Measurements from ENCODE around the gene OASL. TPM values are rescaled to one million over a fixed set of nuclear protein-coding genes. Genes with fewer than 3 reads are reported as not detected.
"Not testable (repeated sequence)": the region's sequence is repeated elsewhere in the genome, so short reads cannot be mapped to it uniquely, and the experiment has no call there.

Gene OASL, protein sequence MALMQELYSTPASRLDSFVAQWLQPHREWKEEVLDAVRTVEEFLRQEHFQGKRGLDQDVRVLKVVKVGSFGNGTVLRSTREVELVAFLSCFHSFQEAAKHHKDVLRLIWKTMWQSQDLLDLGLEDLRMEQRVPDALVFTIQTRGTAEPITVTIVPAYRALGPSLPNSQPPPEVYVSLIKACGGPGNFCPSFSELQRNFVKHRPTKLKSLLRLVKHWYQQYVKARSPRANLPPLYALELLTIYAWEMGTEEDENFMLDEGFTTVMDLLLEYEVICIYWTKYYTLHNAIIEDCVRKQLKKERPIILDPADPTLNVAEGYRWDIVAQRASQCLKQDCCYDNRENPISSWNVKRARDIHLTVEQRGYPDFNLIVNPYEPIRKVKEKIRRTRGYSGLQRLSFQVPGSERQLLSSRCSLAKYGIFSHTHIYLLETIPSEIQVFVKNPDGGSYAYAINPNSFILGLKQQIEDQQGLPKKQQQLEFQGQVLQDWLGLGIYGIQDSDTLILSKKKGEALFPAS
- total RNA-seq, result 1.1 TPM

DNA sequence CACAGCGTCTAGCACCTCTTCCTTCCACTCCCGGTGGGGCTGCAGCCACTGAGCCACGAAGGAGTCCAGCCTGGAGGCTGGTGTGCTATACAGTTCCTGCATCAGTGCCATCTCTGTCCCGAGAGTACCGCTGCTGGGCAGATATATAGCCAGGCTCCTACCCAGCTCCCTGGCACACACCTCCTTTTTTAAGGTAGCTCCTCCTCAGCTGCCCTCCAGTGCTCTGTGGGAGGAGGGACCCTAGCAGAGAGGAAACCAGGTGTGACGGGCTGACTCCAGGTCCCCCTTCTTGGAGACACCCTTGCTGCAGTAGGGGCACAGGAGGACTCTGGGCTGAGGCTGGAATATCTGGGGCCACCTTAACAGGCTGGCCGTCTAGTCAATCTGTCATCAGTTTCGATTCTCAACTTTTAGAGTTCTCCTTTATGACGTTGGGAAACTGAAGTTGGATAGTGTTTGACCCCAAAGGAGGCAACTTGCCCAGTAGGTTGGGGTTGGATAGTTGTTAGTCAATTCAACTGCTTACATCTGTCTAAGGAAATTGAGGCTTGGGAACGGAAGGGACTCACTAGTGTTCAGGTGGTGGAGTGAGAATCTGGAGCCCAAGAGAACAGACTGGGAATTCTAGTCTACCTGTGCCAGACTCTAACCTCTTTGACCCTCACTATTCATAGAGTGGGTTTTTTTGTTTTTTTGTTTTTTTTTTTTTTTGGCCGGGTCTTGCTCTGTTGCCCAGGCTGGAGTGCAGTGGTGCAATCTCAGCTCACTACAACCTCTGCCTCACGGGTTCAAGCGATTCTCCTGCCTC, at the start of gene OASL:
TSS of gene OASL (minus strand) at position 386 of the 808 bp plus-strand sequence. CDS start at position 111, 275 bp downstream.
- DNase-seq (ENCODE audit: low spot score), result no peak

DNA sequence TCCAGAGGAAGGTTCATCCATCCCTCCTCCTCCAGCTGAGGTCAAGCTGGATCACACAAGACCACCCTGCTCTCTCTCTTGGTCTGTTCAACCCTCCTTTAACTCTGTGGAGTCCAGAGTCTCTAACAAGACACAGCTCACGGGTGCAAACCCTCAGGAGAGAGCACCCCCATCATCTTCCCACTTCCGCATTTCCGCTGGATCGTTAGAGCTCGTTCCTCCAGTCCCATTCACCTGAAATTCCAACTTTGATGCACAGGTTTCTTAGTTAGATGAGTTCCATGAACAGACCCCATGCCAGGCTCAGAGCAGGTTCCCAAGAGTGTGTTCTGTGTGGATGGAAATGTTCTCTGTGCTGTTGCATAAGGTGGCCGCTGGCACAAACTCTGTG, 49.1 kb upstream of the OASL start:
- DNase-seq (ENCODE audit: low spot score), result no peak

DNA sequence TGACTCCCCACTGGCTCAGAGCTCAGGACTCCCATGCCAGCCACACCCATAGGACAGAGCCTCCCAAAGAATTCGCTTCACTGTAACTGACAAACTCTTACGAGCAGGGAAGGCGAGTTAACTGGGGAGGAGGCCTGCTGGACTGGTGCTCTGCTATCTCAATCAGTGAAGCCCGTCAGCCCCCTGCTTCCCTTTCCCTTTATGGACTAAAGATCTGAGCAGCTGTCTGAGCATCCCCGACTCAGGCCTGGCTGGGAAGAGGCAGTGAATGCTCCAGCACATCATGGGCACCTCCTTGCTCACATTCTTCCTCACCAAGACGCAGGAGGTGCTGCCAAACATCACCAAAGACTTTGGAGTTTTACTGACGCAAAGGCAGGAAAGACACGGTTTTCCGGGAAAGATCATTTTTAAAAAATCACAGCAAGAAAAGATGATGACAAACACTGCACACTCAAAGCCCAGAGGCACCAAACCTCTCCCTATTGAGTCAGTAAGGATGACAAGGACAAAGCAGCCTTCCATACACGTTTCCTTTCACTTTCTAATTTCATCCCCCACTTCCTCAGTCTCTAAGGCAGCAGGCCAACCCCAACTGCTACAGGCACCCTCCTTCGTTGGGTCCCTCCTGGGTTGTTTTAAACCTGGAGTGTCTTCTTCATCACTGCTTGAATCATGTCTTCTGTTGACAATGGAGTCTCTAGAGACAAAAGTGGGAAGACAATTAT, 48.6 kb upstream of the OASL start:
- DNase-seq (ENCODE audit: low spot score), result no peak

DNA sequence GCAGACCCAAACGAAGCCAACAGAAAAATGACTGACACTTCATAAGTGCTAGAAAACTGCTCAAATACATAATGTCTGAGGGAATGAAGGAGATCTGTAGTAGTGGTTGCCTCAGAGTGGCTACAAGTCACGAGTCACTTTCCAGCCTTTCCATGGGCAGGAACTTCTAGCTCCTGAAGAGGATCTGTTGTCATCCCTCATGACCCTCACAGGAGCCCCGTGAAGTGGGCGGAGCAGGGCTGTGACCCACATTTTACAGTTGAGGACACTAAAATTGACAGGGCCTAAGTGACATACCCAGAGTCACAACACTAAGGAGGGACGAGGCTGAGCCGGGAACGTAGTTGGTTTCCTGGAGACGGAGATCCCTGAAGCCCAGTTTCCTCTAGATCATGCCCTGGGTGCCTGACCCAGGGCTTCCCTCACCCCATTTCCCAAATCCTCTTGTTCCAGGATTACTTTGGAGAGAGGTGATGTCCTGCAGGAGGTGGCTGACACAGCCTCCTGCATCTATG, 47.8 kb upstream of the OASL start:
- DNase-seq (ENCODE audit: low spot score), result no peak

DNA sequence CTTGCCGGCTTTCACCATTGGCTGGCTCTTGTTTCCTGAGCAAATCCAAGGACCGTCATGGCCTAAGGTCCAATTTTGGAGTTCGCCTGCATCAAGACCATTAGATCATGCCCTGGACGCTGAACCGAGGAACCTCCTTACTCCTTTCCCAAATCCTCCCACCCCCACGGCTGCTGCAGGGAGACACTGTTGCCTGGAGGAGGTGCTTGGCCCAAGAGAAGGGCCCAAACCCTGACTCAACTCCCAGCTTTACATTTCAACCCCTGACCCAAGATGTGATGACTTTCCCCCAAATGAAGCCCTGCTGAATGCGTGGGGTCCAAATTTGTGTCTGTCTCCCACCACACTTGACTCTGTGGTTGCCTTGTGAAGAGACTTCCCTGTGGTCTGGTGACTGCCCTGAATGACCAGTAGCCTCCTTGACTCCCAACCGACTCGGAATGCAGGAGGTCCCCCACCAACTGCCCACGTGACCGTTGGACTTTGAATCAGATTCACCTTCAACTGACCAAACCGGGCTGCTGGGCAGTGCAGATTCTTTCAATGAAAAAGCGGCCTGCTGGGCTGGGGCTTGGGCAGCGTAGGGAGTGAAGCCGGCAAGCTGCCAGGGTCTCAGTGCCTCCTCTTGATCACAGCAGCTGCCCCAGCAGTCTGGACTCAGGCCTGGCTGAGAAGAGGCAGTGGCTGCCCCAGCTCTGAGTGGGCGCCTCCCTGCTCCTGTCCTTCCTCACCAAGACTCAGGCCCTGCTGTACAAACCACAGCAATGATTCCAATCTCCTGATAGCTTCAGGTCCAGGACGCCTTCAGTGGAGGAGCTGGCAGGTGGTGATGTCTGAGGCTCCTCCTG, 46.7 kb upstream of the OASL start:
- no peak for DNase-seq (ENCODE audit: low spot score)

DNA sequence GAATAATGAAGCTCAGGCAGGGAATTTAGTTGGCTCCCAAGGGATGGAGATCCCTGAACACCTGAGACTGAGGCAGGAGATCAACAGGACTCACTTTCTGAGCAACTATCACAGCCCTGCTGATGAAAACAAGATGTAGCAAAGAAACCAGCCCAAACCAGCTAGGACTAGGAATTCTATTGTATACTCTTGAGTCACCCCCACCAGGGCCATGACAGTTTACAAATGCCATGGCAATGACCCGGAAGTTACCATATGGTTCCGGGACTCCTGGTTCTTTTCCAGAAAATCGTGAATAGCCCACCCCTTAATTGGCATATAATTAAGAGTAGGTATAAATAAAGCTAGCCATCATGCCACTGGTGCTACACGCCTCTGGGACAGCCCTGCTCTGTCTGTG, 46.0 kb upstream of the OASL start:
- no peak for DNase-seq (ENCODE audit: low spot score)

DNA sequence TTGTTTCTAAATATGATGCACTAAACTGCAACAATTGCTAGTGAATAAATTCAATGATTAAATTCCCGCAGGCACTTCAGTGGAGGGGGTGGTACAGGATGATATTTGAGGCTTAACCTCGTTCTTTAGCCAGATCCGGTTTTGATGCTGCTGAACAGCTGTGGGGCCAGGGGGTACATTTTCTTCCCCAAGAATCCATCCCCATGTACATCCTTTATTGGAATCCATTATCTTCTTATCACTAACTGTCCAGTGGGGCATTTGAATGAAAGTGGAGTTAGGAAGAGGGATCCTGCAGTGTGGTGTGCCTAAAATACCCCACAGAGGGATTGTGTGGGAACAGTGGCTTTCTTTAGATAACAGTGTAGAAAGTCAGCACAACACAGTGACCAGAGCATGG, 45.2 kb upstream of the OASL start:
- DNase-seq (ENCODE audit: low spot score), result no peak

DNA sequence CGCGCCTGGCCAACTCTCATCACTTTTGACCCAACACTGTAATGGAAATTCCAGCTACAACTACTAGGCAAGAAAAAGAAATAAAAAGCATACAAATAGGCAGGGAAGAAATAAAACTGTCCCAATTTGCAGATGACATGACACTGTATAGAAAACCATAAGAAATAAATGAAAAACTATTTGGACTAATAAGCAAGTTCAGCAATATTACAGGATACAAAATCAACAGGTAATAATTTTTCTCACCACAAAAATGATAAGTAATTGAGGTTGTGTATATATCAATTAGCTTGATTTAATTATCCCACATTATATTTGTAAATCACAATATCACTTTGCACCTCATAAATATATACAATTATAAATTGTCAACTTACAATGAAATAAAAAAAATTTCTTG, 41.9 kb upstream of the OASL start:
- DNase-seq (ENCODE audit: low spot score), result no peak

DNA sequence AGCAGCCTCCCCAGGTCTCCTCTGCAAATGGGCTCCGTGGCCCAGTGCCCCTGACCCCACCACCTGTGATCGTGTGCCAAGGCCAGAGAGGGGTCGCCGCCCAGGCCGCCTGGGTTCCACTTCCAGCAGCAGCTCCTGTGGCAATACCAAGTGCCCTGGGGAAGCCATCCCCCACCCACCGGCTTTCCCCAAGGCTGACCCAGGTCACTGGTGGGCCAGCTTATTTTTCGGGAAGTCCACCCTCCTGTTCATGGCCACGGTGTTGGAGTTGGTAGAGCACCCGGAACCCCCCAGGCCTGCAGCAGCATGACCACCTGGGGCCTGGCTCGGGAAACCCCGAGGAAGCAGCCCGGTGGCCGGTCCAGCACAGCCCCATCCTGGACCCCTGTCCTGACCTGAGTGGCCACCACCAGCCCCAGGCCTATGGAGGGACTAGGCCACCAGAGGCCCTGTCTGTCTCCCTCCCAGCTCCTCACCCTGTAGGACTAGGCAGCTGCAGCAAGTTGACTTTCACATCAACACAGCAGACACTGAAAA, 40.8 kb upstream of the OASL start:
- no peak for DNase-seq (ENCODE audit: low spot score)

DNA sequence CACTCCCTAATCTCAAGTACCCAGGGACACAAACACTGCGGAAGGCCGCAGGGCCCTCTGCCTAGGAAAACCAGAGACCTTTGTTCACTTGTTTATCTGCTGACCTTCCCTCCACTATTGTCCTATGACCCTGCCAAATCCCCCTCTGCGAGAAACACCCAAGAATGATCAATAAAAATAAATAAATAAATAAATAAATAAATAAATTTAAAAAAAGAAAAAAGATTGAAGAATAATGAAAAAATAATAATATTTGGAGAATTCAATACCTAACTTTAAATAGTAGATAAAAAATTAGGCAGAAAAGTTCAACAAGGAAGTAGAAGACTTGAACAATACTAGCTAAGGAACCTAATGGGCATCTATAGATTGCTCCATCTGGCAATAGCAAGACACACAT, 38.4 kb upstream of the OASL start:
- not testable (repeated sequence) for DNase-seq (ENCODE audit: low spot score)

DNA sequence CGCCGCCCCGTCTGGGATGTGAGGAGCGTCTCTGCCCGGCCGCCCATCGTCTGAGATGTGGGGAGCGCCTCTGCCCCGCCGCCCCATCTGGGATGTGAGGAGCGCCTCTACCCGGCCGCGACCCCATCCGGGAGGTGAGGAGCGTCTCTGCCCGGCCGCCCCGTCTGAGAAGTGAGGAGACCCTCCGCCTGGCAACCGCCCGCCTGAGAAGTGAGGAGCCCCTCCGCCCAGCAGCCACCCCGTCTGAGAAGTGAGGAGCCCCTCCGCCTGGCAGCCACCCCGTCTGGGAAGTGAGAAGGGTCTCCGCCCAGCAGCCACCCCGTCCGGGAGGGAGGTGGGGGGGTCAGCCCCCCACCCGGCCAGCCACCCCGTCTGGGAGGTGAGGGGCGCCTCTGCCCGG, 36.9 kb upstream of the OASL start:
- not testable (repeated sequence) for DNase-seq (ENCODE audit: low spot score)

DNA sequence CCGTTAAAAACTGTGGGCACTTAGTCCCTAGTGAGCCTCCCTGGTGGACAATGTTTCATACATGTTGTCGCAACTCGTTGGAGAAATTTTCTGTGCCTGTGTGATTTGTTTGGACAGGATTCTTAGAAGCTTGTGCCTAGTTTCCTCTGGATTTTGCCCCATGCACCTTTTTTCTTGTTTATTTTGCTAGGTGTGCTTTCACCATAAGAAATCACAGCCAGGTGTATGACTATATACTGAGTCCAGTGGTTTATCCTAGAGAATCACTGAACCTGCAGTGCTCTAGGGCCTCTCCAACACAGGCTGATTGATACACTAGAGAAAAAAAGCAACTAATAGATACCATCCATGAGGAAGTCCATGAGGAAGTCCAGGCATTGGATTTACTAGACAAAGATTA, 33.1 kb upstream of the OASL start:
- DNase-seq (ENCODE audit: low spot score), result no peak

DNA sequence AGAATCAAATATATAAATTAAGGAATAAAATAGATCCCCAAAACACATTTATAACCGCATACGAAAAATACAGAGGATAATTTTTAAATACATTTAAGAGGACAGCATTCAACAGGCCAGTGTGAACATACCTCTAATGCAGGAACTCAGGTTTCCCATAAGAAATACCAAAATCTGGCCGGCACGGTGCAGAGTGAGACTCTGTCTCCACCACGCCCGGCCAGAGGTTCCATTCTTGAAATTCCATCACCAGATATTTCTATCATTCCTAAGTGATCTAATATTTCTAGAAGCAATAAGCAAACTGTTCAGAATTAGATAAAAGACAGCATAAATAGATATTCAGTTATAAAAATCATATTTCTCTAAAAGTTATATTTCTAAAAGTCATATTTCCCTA, 30.2 kb upstream of the OASL start:
- DNase-seq (ENCODE audit: low spot score), result no peak

DNA sequence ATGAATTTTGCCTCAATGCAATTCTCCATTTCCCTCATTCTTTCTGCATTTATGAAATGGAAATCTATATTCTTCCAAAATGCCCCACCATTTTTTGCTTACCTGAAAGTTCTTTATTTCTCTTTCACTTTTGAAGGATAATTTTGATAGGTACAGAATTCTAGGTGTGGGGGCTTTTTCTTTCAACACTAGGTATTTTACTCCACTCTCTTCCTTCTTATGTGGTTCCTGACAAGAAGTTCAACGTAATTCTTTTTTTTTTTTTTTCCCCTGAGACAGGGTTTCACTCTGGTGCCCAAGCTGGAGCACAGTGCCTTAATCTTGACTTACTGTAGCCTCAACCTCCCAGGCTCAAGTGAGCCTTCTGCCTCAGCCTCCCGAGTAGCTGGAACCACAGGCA, 26.3 kb upstream of the OASL start:
- DNase-seq (ENCODE audit: low spot score), result no peak

DNA sequence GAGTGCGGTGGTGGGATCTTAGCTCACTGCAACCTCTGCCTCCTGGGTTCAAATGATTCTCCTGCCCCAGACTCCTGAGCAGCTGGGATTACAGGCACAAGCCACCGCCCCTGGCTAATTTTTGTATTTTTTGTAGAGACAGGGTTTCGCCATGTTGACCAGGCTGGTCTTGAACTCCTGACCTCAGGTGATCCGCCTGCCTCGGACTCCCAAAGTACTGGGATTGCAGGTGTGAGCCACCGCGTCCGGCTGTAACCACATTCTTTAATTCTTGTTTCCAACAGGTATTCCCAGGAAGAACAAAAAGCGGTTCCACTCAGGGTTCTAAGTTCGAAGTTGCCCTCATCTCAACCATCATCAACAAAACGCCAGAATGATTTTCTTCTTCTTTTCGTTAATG, 25.5 kb upstream of the OASL start:
- not testable (repeated sequence) for DNase-seq (ENCODE audit: low spot score)

DNA sequence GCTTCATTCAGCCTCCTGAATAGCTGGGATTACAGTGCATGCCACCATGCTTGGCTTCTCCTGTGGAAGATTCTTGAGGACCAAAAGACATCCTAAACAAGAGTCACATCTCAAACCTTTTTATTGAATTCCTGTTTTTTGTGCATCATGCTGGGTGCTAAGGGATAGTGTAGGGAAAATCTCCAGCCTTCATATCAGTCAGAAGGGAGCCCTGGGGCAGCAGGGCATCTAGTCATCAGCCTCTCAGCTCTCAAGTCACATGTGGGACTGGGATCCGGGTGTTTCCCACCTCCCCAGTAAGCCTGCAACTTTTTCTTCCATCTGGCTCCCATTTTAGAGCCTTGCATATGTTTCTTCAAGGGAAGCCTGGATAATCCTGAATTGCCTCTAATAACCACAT, 25.1 kb upstream of the OASL start:
- no peak for DNase-seq (ENCODE audit: low spot score)

DNA sequence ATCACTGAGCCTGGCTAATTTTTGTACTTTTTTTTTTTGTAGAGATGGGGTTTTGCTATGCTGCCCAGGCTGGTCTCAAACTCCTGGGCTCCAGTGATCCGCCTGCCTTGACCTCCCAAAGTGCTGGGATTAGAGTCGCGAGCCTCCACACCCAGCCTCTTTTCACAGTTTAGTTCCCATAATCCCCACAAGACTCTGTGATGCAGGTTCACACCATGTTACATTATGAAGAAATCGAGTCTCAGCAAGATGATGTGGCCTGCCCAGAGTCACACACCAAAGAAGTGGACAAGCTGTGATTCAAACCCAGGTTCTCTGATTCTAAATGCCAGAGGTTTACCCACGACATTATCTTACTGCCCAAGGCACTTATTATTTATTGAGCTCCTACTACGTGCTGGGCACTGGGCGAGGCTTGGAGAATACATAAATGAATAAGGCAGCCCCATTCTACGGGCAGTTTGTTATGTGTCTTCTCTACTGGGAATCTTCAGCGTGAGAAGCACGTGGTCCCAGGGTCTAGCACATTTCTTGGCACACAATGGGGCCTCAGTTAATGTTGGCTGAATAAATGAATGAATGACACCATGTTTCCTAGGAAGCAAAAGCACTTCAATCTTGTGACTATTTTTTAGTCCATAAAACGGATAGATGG, 23.5 kb upstream of the OASL start:
- DNase-seq (ENCODE audit: low spot score), result no peak

DNA sequence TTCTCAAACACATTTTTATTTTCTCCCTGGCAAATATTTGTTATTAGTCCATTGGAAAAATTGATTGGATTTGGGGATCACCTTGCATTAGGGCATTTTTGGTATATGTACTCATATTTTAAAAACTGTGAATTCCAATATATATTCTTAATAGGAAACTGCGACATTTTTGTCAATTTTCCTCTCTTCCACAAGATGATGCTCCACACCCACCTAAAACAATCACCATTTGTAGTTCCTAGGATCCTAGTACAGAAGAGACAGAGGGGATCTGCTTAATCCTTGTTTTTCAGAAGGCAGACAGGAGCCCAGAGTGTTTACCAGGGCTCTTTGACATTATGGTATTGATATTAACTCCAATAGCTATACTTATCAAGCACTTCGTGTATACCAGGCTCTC, 22.8 kb upstream of the OASL start:
- DNase-seq (ENCODE audit: low spot score), result no peak

DNA sequence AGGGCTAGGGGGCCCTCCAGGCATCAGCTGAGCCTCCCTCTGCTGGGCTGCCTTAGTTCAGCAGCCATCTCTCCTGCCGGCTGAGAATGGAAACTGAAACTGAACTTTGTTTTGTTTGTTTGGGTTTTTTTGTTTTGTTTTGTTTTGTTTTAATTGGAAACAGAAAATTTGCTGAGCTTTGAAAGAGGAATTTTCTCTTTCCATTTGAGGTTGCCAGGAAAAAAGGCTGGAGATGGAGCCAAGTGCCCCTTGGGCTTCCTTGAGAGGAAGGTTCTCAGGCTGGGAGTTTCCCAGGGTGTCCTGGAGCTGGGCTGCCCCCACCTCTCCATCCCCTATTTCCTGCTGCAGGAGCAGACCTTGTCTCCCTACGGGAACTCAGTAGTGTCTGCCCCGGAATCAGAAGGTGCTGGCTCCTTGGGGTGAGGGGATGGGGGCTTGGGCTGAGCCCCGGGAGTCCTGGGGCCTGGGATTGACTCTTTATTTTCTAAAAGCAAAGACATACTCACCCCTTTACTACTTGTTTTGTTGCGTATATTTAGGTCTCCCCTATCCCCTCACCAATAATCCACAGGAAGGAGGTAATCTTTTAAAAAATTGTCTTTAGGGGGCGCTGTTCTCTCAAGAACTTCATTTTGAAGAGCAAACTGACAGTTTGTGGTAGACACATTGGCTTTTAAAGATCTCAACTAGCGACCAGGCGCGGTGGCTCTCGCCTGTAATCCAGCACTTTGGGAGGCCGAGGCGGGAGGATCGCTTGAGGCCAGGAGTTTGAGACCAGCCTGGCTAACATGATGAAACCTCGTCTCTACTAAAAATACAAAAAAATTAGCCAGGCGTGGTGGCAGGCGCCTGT, 21.3 kb upstream of the OASL start:
- no peak for DNase-seq (ENCODE audit: low spot score)
